Activated CD4-positive, alpha-beta T cell treated with anti-CD3 and anti-CD28 coated beads, Interleukin-2, Interleukin-4, amounts not matched to agents 100 ng/mL and 50 ng/mL, durations not matched to agents 16 hours and 8 hours (primary cell): Measurements from ENCODE around the gene TMEM186.
A peak's percentile ranks its signal among the peaks of the same experiment; 100 is the strongest.
"Not testable (repeated sequence)": the region's sequence is repeated elsewhere in the genome, so short reads cannot be mapped to it uniquely, and the experiment has no call there.

Experiments used
- DNase-seq: peaks from one replicate; pipeline ENCODE4 v3.0.0-alpha.2; 2020; ENCODE audit warnings: low spot score

Gene TMEM186

GRCh38 chr16:8812162-8812843 lies 14.9 kb upstream of the TMEM186 start:
- DNase-seq: no peak

DNA sequence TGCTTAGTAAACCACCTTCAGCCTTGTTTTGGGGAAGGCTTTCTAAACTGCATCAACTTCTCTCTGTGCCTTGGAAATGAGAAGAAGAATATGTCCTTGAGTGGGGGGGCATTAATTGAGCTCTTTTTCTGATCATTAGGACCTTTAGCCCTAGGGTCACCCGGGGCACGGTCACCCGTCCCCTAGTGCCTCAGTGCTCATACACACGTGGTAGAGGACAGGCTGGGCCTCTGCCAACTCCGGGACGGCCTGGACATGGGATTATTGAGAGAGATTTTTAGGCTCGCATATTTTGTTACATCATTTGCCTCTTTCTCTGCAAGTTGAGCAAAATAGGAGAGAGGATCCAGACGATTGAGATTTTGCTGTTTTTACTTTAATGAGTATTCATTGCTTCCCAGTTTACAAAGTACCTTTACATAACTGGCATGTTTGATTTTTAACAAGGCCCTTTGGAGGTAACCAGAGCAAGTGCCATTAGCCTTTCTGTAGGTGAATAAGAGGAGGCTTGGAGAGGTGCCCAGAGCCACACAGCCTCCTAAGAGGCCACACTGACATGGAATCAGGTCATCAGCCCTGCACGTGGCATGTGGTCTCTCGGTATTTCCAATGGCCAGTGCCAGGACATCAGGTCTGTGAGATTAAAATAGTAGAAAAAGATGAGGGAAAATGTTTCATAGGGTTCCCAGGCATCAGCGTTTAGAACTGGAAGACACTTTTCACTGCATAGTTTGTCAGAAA lies 11.3 kb upstream of the TMEM186 start:
- DNase-seq: no peak

DNA sequence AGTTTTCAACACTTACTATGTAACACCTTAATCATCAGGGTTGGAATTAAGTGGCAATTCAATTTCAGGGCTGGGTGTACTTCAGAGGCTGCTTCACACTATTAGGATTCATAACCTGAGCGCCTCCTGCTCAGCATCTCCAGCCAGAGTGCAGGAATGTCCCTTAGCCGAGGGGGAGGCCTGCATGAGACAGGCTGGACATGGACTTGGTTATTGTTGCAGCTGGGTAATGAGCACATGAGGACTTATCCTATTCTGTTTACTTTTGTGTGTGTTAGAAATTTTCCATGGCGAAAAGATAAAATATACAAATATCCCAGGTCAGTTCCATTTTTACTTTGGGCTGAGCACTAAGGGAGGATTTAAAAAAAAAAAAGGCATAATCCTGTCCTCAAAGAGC lies 10.6 kb upstream of the TMEM186 start:
- DNase-seq: no peak

GRCh38 chr16:8807189-8807588 lies 9.8 kb upstream of the TMEM186 start:
- DNase-seq: no peak

GRCh38 chr16:8806272-8806983 lies 9.0 kb upstream of the TMEM186 start:
- no peak for DNase-seq

DNA sequence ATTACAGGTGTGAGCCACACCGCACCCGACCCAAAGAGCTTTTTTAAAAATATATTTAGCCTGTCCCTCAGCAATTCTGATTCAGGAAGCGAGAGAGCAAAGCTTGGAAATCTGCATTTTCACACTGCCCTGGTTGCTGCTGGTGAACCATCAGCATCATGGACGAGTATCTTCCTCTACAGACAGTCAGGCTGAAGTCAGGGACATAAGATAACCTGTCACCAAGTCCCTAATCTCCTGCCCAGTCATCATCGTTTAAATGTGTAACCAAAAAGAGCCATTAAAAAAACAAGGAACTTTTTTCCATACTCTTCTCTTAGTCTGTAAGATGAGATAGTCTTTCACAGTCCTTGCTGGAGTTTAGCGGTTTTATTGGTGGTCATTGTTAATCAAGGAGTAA lies 6.9 kb upstream of the TMEM186 start:
- DNase-seq: no peak

GRCh38 chr16:8803733-8804132 lies 6.3 kb upstream of the TMEM186 start:
- DNase-seq: not testable (repeated sequence)

- DNase-seq: no peak
Measured at GRCh38 chr16:8801701-8802100, 4.3 kb upstream of the TMEM186 start.

DNA sequence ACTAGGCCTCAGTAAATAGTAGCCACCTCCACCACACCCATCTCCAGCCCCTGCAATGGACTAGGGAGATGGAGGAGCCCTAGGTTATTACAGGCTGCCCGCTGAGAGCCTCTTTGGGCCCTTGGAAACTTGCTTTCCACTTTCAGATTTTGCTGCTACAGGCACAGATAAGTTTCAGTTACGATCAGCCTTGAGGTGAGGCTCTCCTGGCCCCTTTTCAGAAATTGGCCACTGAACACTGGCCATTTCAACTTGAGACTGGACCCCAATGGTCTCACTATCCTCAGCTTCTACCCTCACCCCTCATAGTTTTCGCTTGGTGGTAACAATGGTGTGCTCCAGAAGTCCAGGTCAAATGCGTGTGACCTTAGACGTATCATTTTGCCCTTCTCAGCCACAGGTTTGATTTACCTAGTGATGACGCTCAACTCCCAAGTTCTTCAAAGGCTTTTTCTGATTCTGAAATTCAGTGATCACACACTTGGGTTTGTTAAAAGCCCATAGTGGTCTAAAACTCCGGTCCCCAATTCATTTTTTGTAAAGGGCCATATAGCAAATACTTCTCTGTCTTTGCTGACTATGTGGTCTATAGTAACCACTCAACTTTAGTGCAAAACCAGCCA lies 1.2 kb upstream of the TMEM186 start:
- DNase-seq: no peak

DNA sequence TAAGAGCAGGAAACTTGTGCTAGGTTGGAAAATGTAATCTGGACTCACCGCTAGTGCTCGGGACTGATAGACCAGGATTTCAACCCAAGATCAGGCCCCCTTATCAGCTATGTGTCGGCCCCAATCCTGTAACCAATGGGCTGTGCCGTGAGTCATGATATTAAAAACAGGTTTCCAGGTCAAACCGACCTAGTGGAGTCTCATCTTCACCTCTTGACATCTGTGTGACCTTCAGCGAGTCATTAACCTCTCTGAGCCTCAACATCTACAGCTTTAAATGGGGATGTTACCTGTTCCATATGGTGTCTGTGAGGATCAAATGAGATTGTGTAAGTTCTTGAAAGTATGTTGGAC lies 712 bp upstream of the TMEM186 start:
- DNase-seq: peak; percentile 28

DNA sequence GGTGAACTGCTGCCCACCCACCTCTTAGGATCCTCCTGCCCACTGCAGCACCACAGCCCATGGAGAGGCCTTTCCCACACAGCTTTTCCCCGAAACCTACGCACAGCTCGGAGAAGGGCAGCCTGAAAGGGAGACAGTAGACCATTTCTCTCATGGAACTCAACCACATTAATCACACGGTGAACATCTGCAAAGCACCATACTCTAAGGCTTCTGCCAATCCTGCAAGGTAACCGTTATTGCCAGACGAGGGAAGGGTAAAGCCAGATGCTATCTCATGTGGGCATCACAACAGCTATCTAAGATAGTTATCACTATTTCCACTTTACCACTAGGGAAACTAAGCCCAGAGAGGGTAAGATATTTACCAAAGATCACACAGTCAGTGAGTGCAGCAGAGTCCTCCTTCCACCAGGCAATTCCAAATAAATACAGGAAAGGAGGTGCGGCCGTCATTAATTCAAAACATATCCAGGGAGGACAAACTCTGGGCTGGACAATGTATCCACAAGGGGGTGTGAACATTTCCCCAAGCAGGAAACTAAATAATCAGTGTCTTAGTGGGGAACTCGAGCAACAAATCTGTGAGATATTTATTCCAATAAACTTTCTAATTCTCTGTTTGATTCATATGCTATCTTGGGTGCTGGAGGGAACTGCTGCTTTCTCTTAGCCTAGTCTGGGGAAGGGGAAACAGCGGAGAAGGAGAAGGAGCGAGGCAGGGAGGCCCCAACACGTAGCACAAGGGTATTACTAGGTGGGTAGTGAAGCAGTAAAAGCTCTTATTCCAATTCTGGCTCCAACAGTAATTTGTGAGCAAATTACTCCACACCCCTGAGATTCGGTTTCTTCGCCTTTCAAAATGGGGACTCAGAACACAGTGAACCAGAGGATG lies 723 bp downstream of the TMEM186 start:
- no peak for DNase-seq

DNA sequence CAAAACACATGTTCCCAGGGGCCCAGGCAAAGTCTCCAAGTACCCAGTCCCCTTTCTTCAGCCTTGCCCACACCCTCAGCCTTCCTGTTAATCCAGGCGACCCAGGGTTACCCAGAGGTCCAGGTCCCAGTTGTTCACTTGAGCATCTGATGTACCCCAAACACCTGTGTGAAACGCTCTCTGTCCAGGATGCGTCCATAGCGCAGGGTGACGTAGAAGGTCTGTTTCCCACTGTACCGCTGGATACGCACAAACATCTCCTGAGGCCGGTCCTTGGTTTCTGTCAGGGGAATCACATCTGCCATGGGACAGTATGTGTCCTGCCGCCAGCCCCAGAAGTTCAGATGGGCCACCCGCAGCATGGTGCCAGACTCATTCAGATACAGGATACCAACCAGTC lies 1.6 kb downstream of the TMEM186 start:
- DNase-seq: no peak

GRCh38 chr16:8795091-8795490 lies 2.3 kb downstream of the TMEM186 start:
- no peak for DNase-seq

DNA sequence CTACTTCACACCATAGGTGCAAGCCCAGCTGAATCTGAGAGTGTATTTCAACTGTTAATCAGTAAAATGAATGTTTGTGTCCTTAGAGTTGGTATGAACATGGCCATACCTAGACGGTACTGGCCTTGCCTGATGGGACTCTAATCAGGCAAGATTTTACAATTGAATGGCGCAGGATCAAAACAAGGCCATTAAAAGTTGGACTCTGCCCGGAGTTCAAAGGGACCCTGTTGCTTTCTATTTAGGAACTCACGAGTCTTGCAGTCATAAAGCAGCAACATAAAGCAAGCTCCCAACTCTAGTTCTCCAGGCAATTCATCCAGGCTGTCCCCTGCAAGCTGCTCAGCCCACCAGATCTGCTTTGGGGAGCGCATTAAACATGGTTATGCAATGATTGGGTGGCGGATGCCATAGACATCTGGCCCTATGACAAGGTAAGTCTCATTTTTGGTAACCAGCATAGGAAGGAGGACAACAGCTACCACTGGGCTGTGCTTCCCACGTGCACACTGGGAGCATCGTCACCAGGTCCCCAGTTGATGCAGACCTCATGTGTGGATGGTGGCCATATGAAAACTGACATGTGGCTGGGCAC lies 8.8 kb downstream of the TMEM186 start:
- no peak for DNase-seq

DNA sequence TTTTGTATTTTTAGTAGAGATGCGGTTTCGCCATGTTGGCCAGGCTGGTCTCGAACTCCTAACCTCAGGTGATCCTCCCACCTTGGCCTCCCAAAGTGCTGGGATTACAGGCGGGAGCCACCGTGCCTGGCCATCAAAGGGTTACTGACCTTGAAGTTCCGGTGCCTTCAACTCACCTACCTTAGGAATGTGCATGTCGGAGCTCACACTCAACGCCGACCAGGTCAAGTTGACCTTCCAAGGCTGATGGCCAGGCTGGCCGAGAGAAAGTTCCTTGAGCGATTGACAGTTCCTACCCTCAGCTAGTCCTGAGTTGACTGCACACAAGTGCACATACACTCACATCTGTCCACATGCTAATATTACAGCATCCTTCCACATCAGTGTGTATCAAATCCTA lies 11.1 kb downstream of the TMEM186 start:
- not testable (repeated sequence) for DNase-seq

GRCh38 chr16:8785408-8785807 lies 12.0 kb downstream of the TMEM186 start:
- no peak for DNase-seq

DNA sequence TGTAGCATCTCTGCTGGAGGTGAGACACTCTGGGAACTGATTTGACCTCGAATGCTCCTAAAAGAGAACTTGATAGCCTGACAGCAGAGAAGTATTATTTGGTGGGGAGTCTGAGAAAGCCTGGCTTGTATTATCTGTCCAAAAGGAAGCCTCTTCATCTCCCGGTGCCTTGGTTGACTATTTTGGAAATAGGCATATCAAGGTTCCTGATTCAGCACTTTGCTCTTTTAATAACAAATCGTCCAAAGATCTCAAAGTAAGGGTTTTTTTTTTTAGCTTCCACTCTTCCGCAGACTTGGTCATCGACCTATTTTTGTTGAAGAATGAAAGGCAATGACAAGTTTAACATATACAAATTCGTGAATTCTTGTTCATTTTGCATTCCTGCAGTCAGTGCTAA lies 14.8 kb downstream of the TMEM186 start:
- no peak for DNase-seq

GRCh38 chr16:8781797-8782196 lies 15.6 kb downstream of the TMEM186 start:
- no peak for DNase-seq

DNA sequence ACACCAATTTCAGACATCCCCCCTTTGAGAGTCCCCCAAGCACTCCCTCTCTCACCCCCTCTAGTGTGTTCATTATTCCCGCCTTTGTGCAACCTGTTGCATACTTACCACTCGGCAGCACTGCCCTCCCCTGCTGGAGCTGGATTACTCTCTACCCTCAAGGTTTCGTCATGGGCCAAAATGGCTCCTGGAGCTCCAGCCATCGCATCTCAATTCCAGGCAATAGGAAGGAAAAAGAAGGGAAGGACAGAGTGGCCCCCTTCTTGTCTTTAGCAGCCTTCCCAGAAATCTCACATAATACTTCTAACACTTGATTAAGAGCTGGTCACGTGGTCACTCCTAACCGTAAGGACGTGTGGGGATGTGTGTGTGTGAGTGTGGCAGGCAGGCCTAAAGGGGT lies 20.2 kb downstream of the TMEM186 start:
- no peak for DNase-seq

GRCh38 chr16:8776129-8776584 lies 21.3 kb downstream of the TMEM186 start:
- DNase-seq: no peak

DNA sequence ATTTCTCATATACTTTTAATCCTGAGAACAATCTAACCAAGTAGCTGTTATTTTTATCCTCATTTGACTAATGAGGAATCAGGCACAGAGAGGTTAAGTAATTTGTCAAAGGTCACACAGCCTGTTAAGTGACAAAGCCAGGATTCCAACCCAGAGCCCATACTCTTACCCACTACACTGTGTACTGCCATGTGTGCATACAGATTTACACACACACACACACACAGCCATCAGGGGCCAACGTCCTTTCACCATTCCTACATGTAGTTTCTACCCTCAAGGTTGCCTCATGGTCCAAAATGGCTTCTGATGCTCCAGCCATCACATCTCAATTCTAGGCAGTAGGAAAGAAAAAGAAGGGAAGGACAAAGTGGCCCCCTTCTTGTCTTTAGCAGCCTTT lies 22.1 kb downstream of the TMEM186 start:
- no peak for DNase-seq
